ENCODE data around the gene ATP4A.

The ATP4A gene

DNA sequence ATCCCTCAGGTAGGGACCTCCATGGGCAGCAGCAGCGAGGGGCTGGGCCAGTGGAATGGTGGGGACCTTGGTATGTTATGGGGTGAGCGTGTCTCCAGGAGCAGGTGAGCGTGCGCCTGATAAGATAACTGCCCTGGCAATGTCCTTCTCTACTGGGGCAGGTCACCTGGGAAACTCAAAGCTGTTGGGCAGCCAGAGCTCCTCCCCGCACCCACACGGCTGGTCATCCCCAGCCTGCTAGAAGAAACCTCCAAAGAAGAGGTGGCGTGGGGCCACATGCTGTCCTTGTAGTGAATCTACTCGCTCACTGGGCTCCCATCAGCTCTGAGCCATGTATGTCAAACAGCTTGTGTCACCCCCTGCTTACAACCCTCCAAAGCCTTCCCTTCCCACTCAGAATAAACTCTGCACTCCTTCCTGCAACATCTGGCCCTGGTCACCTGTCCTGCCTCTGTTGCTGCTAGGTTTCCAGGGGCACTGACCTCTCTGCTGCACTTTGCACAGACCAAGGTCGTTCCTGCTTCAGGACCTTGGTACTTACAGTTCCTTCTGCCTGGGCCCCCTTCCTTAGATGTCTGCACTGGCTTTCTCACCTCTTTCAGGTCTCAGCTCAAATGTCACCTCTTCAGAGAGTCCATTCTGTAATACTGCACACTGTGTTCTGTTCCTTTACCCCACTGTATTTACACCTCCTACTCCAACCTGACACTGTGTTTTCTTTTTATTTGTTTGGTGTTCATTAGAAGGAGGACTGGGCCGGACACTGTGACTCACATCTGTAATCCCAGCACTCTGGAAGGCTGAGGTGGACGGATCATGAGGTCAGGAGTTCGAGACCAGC, 1.8 kb upstream of the ATP4A start:
- no peak for DNase-seq (ENCODE audit: low read depth)

DNA sequence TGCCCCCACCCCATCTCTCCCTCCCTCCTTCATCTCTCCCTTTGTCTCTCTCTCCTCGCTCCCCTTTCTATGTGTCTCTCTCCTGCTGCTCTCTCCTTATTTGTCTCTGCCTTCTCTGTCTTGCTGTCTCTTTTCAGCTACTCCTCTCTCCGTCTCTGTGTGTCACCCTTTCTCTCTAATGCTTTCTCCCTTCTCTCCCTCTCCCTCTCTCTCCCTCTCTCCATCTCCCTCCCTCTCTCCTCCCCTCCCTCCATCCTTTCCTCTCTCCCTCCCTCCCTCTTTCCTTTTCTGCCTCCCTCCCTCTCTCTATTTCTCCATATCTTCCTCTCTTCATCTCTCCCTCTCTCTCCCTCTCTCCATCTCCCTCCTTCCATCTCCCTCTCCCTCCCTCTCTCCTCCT, 682 bp downstream of the ATP4A start:
- no peak for DNase-seq (ENCODE audit: low read depth)

DNA sequence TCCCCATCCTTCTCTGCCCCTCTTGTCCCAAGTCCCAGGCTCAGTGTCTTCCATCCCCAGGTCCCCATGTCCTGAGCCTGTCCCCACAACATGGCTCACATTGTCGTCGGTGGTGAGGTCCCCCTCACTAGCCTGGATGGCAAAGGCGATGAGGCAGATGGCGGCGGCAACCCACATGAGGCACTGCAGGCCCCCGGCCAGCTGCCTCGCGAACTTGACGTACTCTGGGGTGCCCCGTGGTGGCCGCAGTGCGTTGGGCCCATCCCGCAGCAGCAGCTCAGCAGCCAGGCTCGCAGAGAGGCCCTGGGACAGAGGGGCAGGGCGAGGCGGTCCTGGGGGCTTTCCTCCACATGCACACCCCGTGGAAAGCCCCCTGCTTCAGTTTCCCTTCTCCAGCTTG, 1.1 kb downstream of the ATP4A start:
- DNase-seq (ENCODE audit: low read depth) = no peak

DNA sequence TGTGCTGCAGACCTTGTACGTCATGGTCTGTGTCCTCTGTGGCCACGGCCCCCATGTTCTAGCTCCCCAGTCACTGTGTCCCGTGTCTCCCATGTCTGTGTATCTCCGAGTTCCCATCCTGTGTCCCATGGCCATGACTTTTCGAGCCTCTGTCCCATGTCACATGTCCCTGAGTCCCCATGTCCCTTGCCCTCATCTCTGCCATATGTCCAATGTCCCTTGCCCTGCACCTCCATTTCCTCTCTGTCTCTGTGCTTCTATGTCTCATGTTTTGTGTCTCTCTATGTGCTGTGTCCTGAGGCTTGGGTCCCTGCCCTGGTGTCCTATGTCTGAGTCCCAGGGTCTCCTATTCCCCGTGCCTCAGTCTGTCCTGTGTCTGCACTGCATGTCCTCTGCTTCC, 2.0 kb downstream of the ATP4A start:
- DNase-seq (ENCODE audit: low read depth) = no peak

DNA sequence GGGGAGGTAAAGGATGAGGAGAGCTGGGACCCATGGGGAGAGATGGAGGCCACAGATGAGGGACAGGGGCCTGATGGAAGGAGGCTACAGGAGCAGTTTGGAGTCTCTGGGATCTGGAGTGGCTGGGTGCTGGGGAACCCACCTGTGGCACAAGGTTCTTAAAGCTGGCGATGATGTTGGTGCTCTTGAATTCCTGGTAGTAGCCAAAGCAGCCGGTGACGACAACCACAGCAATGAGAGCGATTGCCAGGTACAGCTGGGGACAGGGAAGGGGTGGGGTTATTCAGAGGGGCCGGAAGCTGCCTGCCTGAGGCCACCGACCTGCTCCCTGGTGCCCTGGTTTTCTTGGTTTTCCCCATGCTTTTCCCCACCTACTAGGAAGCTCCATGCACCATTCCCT, 2.8 kb downstream of the ATP4A start:
- DNase-seq (ENCODE audit: low read depth) = no peak

DNA sequence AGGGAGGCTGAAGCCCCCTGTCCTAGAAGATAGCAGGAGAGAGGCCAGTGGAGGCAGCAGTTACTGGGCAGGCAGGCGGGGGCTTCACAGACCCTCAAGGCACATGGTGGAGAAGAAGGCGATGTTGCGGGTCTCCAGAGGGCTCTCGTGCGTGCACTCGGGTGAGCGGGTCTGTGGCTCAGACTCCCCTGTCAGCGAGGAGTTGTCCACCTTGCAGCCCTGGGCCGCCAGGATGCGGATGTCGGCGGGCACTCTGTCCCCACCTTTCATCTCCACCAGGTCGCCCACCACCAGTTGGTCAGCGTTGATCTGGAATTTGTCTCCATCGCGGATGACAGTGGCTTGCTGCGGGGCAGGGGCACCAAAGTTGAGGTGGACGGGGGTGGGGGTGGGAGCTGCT, 3.2 kb downstream of the ATP4A start:
- DNase-seq (ENCODE audit: low read depth) = no peak

DNA sequence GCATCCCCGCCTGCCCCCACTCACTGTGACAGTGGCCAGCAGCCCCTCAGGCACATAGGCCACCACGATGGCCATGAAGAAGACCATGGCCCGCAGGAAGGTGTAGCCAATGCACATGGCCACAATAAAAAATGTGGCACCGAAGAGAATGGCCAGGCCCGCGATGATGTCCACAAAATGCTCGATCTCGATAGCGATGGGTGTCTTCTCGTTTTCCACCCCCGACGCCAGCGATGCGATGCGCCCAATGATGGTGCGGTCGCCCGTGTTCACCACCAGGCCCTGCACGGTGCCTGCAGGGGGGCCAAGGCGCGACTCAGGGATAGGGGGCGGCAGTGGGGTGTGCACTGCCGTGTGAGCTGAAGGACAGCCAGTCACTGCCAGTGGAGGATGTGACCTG, 3.7 kb downstream of the ATP4A start:
- no peak for DNase-seq (ENCODE audit: low read depth)

DNA sequence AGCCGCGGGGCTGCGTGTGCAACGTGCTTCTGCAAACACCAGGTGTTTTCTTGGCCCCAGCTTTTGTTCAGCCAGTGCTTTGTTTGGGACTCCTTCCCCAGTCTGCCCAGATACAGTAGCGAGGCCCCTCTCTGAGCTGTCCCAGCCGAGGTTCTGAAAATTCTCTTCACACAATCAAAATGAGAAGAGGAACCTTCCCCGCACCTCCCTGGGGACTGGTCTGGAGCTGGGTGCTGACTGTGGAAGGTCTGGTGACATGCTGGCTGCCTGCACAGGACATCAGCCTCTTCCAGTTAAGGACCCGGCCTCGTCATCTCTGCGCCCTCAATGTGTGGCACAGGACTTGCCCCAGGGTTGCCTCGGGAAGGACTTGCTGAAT, 4.2 kb downstream of the ATP4A start:
- no peak for DNase-seq (ENCODE audit: low read depth)

DNA sequence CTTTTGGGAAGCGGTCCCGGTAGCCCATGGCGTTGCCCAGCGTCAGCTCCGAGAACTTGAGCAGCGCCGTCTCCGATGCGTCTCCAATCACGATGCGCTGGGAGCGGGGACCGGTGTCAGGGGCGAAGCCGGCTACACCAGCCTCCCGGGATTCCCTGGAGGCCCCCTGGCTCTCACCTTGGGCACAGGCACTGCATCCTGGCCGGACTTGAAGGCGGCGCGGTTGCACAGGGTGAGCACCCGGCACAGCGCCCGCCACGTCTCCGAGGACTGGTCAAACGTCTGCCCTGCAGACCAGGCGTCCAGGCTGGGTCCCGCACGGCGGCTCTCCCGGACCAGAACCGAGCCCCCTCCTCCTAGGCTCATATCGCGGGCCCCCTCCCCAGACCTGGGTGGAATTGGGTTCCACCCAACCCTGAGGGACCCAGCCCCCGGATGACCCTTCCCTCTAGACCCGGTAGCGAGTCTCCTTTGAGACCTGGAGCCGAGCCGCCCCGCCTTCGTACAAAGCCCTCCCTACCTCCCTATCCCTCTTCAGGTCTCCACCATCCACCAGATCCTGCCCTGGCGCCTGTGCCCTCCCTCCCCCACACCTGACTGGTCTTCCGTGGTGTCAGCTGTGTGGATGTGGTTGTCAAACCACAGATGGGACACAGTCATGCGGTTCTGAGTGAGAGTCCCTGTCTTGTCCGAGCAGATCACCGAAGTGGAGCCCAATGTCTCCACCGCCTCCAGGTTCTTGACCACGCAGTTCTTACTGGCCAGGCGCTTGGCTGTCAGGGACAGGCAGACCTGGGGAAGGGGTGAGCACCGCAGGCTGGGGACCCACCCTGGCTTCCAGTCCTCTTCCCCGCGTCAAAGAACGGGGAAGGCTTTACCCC, 4.8 kb downstream of the ATP4A start:
- DNase-seq (ENCODE audit: low read depth) = no peak

DNA sequence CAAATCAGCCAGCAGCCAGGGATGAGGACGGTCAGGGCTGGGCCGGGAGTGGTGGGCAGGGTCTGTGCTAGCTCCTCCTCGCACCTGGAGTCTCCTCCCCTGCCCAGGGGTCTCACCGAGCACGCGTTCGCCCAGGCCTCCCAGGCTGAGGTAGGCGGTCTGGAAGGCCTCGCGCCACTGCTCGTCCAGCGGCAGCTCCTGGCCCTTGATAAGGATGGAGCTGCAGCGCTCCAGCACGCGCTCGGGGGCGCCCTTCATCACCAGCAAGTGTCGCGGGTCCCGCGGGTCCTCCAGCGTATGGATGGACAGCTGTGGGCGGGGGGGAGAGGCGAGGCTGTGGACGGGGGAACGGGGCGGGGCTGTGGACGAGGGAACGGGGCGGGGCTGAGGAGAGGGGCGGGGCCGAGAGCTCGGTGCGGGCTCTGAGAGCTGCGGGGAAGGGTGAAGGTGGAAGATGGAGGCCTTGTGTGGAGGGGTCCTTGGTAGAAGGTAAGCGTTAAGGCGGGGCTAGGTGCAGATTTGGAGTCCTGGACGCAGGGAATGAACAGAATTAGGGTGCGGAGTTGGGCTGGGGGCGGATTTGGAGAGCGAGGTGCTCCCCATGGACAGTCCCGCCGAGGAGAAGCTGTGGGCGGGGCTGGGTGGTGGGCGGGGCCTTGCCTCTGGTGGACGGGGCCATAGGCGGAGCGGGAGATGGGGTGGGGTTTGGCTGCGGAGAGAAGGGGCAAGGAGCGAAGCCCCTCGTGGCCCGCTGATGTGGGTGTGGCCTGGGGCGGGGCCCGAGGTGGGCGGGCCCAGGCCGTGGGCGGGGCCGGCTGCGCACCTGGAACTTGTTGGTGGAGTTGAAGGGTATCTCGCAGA, 5.7 kb downstream of the ATP4A start:
- no peak for DNase-seq (ENCODE audit: low read depth)

DNA sequence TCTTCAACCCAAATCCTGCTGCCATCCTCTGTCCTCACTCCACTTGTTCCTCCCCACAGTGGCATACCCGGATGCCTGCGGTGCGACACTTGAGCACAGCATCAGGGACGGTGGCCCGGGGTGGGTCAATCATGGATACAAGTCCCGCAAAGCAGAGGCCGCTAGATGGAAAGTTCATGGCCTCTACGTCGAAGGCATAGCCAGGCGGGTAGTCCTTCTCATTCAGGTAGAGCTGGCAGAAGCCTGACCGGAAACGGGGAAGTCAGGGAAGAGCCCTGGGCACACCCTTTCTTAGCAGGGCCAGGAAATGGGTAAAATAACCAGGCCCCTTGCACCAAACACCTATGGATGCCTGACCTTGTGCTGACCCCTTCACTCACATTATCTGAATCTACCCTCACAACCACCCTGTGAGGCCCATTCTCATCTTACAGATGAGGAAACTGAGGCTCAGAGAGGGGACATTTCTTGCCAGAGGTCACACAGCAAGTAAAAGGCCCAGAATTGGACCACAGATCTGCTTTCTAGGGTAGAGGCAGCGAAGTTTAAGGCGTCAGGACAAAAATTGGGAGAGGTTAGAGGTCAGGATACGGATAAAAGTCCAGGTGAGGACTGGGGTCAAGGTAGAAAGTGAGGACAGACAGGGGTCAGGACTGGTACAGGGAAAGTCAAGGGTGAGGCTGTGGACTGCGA, 6.5 kb downstream of the ATP4A start:
- DNase-seq (ENCODE audit: low read depth) = no peak

DNA sequence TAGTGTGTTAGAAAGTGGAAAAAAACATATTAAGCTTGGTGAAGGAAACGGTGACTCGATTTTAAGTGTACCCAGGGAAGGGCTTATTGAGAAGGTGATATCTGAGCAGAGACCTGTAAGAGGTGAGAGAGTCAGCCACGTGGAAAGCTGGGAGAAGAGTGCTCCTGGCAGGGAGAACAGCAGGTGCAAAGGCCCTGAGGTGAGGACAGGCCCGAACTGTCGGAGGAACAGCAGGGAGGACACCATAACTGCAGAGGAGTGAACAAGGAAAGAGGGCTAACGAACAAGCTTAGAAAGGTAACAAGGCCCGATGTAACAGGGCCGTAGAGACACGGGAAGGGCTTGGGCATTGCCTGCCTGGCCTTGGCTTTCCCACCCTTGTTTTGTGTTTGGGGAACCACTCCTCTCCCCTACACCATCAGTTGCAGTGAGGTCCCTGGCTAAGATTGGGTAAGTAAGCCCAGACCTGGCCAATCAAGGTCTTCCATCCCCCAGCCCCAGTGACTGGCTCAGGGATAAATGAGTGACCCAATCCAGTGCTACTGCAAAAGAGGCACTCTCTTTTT, 7.3 kb downstream of the ATP4A start:
- no peak for DNase-seq (ENCODE audit: low read depth)

DNA sequence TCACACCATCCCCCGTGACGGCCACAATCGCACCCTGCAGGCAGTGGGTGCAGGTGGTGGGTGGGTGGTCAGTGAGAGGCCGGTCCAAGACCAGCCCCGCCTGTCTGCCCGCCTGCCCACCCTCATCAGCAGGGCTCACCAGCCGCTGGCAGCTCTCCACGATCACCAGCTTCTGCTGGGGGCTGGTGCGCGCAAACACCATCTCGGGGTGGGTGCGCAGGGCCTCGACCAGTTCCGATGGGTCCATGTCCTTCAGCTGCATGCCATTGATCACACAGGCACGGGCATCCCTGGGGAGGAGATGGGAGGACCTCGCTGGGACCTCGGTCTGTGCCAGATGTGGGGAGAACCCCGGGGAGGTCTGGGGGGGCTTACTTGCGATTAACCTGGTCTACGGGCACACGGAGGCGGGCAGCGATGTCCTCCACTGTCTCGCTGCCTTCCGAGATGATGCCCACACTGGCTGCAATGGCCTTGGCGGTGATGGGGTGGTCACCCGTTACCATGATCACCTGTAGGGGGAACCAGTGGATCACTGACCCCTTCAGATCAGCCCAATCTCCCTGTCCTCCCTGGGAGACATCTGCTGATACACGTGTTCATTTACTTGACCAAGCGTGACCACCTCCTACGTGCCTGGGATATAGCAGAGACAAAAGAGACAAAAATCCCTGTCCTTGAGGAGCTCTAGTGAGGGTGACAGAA, 8.0 kb downstream of the ATP4A start:
- DNase-seq (ENCODE audit: low read depth) = no peak

DNA sequence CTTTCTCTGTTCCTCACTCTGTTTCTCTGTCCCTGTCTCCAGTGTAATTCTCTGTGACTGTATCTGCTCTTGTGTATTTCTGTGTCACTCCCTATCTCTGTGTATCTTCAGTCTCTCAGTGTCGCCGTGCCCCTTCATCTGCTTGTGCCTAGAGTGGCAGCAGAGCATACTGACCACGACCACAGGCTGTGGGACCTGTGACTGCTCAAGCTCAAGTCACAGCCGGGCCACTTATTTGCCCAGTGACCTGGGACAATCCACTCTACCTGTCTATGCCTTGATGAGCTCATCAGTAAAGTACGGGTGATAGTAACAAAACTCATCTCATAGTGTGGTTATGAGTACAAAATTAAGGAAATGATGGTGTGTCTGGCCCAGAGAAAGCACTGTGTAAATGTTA, 9.4 kb downstream of the ATP4A start:
- DNase-seq (ENCODE audit: low read depth) = no peak

DNA sequence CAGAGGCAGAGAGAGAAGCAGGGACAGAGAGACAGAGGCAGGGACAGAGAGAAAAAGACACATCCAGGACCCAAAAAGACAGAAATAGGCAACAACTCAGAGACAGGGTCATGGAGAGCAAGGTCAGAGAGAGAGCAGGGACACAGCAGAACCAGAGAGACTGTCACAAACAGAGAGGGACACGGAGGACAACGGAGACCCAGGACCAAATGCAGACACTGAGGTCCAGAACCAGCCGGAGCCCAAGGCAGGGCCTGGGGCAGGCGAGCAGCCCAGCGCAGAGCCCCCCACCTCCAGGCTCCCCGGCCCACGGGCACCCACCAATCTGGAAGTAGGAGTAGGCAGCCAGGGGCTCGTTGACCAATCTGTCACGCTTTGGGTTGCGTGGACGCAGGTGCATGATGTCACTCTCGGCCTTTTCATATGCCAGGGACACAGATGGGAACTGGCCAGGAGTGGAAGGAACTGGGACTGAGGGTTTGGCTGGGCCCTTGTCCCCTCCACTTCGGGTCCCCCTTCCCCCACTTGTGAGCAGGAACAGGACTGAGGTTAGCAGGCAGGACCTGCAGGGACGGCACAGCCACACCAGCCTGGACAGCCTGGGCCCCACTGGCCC, 10.0 kb downstream of the ATP4A start:
- DNase-seq (ENCODE audit: low read depth) = no peak

DNA sequence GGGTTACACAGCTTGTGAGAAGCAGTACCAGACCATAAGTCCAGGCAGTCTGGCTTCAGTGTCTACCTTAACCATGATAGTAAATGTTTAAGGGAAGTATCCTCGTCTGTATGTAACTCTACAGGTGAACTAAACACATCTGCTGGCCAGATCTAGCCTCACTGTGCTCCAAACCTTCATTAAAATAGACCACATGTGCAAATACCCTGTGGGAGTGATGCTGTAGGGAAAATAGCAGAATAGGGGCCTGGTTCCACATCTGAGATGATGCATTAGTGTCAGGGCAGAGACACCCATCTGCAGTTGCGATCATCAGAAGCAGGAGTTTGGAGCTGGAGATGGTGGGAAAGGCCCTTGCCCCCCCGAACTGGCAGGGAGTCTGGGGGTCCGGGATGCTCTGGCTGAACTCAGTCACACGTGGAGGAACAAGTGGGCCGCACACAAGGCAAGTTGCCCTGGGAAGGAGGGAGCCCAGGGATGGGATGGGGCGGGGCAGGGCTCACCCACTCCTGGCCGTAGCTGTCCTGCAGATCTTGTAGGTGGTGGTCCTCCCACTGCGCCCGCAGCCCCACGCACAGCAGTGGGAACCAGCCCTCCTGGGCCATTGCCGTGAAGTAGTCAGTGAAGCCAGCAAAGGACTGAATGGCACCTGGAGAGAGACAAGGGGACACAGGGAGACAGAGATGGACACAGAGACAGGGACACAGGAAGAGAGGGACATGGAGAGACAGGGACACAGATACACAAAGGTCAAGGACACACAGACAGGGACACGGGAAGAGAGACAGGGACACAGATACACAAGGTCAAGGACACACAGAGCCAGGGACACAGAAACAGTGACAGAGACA, 10.7 kb downstream of the ATP4A start:
- DNase-seq (ENCODE audit: low read depth) = no peak

DNA sequence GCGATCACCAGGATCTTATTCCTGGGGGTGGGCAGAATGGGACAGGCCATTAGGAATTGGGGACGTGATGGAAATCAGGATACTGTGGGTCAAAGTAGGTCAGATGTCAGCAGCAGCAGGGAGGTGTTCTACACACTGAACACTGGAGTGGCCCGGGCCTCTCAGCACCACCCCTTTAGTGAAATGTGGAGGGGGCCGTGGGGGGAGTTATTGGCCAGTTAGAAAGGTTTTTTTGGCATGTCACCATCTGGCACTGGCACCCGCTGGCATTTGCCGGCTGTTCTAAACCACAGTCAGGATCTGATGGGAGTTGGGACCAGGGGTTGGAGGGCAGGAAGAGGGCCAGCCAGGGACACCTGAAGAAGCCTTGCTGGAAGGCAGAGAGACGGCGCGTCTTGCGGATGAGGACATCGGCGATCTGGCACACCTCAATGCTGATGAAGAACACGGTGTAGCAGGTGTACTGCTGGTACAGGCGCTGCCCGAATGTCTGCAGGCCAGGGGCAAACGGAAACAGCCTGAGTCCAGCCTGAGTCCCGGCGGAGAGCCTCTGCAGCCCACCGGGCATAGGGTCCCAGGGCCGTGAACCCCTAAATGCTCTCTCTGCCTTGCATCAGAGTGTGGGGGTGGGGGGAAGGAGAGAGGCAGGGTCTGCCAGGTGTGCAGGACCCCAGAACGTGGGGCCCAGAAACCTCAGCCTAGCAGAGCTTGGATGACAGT, 12.2 kb downstream of the ATP4A start:
- no peak for DNase-seq (ENCODE audit: low read depth)

DNA sequence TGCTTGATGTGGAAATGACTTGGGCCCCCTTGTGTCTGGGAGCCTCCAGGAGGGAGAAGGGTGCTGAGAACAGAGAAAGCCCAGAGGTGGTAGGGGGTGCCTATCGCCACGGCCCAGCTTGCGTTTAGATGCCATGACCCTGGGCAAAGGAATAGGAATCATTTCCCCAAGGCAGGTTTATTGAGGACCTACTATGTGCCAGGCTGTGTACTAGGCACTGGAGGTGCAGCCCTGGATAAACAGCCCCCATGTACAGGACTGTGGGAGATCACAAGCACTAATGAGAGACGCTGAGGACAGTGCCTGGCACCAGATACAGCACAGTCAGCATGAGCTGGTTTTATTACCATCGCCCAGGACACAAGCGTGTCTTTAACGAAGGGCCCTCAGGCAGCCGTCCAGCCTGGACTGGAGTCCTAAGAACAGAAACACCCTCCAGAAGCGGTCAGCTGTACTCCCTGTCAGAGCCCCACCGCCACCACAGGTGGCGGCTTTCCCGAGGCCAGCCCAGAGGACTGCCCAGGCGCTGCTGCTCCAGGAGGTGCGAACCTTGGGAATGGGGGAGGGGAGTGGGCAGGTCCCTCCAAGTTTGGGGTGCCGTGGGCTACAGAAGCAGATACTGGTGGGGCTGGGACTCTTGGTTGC, 13.5 kb downstream of the ATP4A start:
- DNase-seq (ENCODE audit: low read depth) = no peak

Data from stromal cell of bone marrow (primary cell).